Measurements from ENCODE around the gene AMBRA1.

The AMBRA1 gene

DNA sequence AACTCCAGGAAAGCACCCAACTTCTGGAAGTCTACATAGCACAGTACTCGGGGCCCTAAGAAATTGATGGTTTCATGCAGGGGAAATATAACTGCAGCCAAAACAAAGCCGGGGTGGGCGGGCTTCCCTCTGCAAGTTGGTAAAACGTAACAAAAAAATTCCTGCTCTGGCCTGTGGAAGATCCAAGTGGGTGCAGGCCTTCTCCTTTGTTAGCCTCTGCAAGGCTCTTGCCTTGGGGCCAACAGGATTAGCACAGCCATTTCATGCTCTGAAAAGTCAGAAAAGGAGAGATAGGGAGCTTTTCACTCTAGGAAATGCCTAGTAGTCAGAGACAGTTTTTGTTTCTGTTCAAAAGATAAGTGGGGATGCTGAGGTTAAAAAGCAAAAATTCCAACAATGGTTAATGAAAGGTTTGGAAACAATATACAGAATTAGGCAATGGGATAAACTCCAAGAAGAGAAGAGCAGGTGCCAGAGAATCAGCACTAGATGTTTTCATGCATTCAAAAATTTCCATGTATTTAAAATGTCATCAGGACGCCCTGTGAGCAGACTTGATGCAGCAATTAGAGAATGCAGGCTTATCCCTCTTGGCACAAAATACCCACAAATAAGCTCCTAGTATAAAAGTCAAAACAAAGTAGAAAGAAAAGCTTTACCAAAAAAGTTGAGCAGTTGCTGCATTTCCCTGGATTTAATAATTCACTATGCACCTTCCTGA lies 130.0 kb downstream of the AMBRA1 start:
- DNase-seq: no peak

- DNase-seq: no peak
Measured at GRCh38 chr11:46461461-46461927, 132.3 kb downstream of the AMBRA1 start.

DNA sequence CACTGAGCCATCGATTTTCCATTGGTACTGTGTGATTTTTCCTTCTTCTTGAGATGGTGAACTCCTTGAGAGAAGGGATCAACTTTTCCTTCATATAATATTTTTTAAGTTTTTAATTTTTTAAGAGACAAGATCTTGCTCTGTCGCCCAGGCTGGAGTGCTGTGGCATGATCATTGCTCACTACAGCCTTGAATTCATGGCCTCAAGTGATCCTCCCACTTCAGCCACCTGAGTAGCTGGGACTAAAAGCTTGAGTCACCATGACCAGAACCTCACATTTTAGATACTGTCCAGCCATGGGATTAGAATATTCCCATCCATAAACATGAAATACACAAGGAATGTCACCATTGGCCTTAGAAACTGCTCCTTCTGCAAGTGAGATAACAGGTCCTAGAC lies 135.3 kb downstream of the AMBRA1 start:
- no peak for DNase-seq

GRCh38 chr11:46457659-46458424 lies 136.0 kb downstream of the AMBRA1 start:
- DNase-seq: no peak

DNA sequence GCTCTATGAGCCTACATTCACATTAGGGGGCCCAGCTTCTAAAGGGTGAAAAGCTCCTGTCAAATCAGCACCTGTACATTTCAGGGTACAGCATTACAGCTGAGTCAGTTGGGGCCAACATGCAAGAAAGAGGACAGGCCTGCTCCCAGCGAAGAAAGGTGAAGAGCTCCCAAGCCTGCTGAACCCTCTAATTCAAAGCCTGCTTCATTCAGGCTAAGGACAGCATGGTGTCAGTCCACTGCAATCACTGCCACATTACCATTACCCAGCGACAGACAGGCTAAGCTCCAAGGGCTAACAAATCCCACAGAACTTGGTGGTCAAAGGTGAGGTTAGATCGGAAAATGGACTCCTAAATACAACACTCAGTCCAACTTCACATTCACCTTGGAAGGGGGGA lies 136.8 kb downstream of the AMBRA1 start:
- DNase-seq: no peak

DNA sequence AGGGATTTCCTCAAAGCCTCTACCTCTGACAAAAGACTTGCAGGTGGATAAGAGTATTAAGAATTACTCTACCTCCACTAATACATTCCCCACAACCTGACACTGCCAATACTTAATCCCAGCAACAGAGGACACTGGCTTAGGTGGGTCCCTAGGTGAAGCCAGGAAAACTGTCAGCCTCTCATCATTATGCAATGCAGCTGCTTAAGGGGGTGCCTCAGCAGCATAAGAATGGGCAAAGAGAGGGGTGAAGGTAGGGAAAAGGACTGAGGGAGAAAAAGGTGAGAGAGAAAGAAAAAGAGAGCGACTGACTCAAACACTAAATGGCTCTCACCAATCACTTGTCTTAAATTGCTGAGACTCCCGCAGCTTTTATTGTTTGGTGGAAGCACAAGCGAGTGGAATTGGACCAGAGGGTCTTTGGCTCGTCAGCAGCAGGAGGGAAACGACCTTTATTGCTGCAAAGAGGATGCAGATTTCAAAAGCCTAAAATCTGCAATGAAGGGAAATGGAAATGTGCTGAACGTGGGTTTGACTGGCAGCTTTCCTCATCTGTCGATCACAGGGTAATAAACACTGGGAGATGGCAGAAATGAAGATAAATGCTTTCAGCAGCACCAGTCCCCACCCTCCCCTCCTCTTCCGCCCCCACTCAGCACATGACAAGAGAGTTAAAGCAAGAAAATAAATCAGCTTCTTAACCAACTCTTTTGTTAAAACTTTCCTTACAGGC lies 137.4 kb downstream of the AMBRA1 start:
- DNase-seq: no peak

DNA sequence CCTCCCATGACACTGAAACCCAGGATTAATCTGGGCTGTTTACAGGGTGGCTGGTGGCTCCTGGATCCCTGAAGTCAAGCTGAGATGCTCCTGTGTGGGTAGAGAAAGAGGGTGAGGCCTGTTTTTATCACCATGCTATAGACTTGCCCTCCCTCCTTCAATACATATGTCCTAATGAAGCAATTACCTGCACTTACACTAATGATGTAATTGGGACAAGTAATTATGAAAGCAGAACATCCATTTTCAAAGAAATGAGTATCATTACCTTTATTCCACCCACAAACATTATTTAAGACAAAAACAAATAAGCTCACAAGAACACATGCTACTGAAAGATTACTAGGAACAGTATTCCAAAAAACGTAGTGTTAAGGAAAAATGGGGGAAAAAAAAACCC lies 138.0 kb downstream of the AMBRA1 start:
- no peak for DNase-seq

DNA sequence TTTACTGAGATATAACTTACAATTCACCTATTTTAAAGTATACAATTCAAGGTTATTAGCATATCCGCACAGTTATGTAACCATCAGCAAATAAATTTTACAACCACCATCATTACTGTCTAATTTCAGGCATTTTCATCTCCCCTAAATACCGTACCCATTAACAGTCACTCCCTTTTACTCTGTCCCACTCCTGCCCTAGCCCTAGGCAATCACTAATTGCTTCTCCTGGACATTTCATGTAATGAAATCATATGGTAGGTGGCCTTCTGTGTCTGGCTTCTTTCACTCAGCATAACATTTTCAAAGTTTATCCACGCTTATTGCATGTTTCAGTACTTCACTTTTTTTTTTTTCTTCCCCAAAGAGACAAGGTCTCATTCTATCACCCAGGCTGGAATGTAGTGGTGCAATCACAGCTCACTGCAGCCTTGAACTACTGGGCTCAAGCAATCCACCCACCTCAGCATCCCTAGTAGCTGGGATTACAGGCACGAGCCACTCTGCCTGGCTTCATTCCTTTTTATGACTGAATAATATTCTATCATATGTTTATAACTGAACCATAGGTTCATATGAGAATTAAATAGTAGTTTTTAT lies 140.8 kb downstream of the AMBRA1 start:
- no peak for DNase-seq

- DNase-seq: no peak
Measured at GRCh38 chr11:46451759-46452158, 142.1 kb downstream of the AMBRA1 start.

GRCh38 chr11:46450846-46451477 lies 142.9 kb downstream of the AMBRA1 start:
- no peak for DNase-seq

GRCh38 chr11:46447544-46447943 lies 146.3 kb downstream of the AMBRA1 start:
- no peak for DNase-seq

- DNase-seq: no peak
Measured at GRCh38 chr11:46445920-46446771, 147.7 kb downstream of the AMBRA1 start.

- no peak for DNase-seq
Measured at GRCh38 chr11:46445192-46445919, 148.5 kb downstream of the AMBRA1 start.

DNA sequence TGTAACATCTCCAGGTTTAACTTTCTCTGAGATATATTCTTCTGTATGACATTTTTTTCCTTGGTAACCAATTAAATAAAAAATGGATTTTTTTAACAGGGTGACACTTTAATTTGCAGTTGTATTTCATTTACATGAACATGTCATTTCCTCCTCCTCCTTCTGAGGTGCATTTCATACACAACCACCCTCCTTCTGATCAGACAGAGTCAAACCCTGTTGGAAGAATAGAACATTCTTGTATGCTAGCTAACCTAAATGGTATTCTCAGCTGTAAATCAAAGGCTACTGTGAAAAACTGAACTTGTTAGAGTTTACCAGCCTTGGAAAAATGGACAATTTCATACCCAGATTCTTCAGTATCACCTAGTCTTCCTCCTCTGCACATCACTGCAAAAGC lies 149.5 kb downstream of the AMBRA1 start:
- DNase-seq: no peak

GRCh38 chr11:46438211-46438610 lies 155.6 kb downstream of the AMBRA1 start:
- DNase-seq: no peak

- DNase-seq: no peak
Measured at GRCh38 chr11:46437122-46437689, 156.6 kb downstream of the AMBRA1 start.

DNA sequence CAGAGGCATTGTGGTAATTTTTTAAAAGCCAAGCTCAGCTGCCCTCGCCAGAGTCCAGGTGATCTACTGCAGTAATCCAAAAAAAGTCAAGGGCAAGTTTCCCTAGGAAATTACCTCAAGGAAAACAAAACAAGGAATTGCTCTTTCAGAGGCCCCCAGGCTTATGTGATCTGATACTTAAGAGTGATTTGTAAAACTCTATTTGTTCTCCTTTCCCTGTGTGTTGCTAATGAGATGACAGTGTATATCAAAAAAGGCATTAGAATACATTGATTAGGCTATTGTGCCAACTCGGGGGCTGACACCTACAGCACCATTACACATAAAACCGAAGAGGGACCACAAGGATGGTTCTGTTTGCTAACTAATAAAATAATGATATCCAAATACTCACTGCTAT lies 157.7 kb downstream of the AMBRA1 start:
- DNase-seq: no peak

- DNase-seq: no peak
Measured at GRCh38 chr11:46435679-46436078, 158.1 kb downstream of the AMBRA1 start.

GRCh38 chr11:46431211-46431610 lies 162.6 kb downstream of the AMBRA1 start:
- DNase-seq: no peak

GRCh38 chr11:46429717-46430116 lies 164.1 kb downstream of the AMBRA1 start:
- DNase-seq: no peak

DNA sequence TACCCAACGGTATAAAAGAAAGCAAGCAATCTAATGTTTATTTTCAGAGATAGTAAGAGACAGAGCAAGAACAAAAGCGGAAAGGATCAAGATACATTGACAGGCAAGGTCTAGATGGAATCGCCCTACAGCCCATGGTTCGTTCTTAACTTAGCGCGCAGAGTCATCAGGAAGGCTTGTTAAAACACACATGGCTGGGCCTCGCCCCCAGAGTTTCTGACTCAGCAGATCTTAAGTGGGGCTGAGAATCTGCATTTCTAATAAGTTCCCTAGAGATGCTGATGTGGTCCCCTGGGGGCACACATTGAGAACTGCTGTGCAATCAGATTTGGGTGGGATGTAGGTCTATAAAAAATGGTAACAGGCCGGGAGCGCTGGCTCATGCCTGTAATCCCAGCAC lies 166.5 kb downstream of the AMBRA1 start:
- no peak for DNase-seq
